ENCODE measurements around the gene KIAA1755.

DNA sequence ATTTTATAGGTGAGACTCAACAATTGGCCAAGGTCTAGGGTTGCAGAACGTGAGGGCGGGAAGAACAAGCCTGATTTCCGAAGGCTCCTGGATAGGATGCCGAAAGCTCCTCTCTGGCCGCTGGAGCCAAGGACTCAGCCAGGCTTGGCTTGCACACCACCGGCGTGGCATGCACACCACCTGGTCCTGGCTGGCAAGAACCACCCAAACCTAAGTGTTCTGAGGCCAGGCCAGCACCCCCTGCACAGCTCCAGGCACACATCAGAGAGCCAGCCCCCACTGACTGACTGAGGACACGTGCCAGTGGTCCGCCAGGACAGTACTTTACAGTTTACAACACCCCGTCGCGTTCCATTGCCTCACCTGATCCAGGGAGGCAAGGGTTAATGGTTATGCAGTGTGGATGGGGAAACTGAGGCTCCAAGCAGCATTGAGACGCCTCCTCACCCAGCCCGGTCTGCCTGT lies 95.9 kb downstream of the KIAA1755 start:
- TF ChIP-seq, protein P1, sequence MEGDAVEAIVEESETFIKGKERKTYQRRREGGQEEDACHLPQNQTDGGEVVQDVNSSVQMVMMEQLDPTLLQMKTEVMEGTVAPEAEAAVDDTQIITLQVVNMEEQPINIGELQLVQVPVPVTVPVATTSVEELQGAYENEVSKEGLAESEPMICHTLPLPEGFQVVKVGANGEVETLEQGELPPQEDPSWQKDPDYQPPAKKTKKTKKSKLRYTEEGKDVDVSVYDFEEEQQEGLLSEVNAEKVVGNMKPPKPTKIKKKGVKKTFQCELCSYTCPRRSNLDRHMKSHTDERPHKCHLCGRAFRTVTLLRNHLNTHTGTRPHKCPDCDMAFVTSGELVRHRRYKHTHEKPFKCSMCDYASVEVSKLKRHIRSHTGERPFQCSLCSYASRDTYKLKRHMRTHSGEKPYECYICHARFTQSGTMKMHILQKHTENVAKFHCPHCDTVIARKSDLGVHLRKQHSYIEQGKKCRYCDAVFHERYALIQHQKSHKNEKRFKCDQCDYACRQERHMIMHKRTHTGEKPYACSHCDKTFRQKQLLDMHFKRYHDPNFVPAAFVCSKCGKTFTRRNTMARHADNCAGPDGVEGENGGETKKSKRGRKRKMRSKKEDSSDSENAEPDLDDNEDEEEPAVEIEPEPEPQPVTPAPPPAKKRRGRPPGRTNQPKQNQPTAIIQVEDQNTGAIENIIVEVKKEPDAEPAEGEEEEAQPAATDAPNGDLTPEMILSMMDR (IDR thresholded peaks at IDR 0.05) = no peak
- no peak for TF ChIP-seq POLR2A (IDR thresholded peaks at IDR 0.05)

All from body of pancreas (tissue), 4 donors.